ENCODE measurements around the gene POLR2C.

GRCh38 chr16:57471852-57472664 lies 9.6 kb downstream of the POLR2C start:
- TF ChIP-seq CTCF (IDR thresholded peaks at IDR 0.05; ENCODE audit: poor library complexity) (no peak), EZH2 (IDR thresholded peaks at IDR 0.05; ENCODE audit: borderline replicate concordance) (no peak)

Data from hepatocyte (in vitro differentiated cells).